HG03571 (cell line): ENCODE measurements around the gene XBP1.
"Not testable (repeated sequence)": the region's sequence is repeated elsewhere in the genome, so short reads cannot be mapped to it uniquely, and the experiment has no call there.

Experiments used
- ATAC-seq: cut with Tn5 transposase; IDR thresholded peaks from one replicate; pipeline ENCODE4 v1.9.1; 2021; ENCODE audit not compliant: unreplicated experiment

The XBP1 gene

GRCh38 chr22:28793976-28794584 lies 6.3 kb downstream of the XBP1 start:
- ATAC-seq: no peak

DNA sequence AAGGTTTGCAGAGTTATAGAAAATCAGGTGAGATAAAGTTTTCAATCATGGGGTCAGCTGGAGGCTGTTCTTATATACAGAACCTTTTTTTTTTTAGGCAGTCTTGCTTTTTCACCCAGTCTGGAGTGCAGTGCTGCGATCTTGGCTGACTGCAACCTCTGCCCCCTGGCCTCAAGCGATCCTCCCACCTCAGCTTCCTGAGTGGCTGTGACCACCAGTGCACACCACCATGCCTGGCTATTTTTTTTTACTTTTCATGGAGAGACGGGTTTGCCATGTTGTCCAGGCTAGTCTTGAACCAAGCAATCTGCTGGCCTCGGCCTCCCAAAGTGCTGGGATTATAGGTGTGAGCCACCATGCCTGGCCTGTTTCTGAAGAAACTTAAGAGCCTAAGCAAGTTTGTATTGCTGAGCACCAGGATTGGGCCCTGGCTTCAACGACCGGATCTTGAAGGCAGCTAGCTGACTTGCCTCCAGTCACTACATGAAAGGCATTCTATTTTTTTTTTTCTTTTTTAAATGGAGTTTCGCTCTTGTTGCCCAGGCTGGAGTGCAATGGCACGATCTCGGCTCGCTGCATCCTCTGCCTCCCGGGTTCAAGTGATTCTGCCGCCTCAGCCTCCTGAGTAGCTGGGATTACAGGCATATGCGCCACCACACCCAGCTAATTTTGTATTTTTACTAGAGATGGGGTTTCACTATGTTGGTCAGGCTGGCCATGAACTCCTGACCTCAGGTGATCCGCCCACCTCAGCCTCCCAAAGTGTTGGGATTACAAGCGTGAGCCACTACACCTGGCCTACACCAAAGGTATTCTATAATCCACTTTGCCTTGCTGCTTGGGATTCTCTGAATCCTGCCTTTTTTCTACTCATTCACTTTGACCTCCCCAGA lies 7.6 kb downstream of the XBP1 start:
- peak; percentile 21 for ATAC-seq

- peak; percentile 59 for ATAC-seq
These were observed 8.4 kb downstream of the XBP1 start for GRCh38 chr22:28791841-28792490.

- ATAC-seq: no peak
These were observed 9.2 kb downstream of the XBP1 start for GRCh38 chr22:28791124-28791523.

DNA sequence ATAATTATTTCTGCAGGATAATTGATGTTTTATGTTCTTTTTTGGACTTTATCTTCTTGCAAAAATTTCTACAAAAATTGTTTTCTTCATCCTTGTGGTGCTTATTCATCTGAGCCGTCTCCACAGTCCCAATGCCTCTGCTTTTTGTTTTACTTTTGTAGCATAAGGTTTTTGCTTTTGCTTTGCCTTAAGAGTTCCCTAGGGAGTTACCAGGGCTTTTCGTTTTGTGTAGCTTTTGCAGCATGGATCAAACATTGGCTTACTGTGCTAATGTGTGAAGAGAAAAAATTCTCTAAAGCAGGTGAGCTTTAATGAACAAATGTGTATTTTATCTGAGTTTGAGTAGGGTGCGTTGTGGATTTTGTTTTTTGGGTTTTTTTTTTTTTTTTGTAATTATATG lies 11.8 kb downstream of the XBP1 start:
- no peak for ATAC-seq

- ATAC-seq: no peak
These were observed 16.3 kb downstream of the XBP1 start for GRCh38 chr22:28783786-28784671.

- no peak for ATAC-seq
These were observed 20.1 kb downstream of the XBP1 start for GRCh38 chr22:28780296-28780695.

- no peak for ATAC-seq
These were observed 20.5 kb downstream of the XBP1 start for GRCh38 chr22:28779833-28780232.

DNA sequence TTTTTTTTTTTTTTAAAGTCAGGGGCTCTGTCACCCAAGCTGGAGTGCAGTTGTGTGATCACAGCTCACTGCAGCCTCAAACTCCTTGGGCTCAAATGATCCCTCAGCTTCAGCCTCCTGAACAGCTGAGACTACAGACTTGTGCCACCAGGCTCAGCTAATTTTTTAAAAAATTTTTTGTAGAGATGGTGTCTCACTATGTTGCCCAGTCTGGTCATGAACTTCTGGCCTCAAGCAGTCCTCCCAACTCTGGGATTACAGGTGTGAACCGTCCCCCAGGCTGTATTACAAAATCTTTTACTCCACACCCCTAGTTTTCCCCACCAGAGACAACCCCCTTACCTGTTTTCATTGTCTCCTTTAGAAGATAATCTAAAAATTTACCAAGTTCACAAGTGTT lies 26.0 kb downstream of the XBP1 start:
- no peak for ATAC-seq

DNA sequence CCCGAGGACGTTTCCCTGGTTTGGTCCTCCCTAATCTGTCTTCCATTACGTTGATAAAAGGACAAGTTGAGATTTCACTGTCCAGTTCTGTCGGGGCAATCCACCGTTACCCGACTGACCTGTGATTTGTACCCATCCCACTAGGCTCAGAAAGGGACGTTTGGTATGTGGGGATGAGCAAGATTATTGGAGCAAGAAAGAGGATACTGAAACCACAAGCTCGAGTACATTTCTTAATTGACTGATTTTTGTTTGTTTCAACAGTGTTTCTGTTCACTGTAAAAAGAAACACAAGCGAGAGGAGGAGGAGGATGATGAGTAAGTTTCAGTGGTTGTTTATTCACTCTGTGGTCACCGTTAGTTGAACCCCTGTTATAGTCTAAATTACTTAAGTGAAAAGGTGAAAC lies 26.9 kb downstream of the XBP1 start:
- peak; percentile 18 for ATAC-seq

GRCh38 chr22:28772633-28773460 lies 27.5 kb downstream of the XBP1 start, which contains the start of gene CCDC117:
CCDC117 (plus strand) TSS chr22:28772695; CDS start chr22:28772850, 155 bp downstream.
- peak; percentile 76 for ATAC-seq

DNA sequence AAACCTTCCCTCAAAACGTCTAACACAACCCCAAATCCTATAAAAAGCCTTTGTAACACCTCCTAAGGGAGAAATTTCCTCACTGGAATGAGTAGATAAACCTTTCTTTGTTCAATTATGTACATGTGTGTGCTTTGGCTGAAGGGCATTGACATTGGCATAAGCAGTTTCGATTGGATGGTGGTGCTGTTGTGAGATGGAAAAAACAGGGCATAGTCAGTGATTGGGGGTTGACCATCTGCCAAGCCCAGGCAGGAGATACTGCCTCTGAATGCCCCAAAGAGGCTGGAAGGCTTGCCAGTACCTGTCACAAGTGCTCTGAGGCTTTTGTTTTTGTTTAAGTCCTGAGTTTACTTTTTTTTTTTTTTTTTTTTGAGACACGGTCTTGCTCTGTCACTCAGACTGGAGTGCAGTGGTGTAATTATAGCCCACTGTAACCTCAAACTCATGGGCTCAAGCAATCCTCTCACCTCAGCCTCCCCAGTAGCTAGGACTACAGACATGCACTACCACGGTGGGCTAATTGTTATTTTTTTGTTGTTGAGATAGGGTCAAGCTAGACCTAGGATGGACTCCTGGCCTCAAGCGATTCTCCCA lies 29.1 kb downstream of the XBP1 start:
- no peak for ATAC-seq

DNA sequence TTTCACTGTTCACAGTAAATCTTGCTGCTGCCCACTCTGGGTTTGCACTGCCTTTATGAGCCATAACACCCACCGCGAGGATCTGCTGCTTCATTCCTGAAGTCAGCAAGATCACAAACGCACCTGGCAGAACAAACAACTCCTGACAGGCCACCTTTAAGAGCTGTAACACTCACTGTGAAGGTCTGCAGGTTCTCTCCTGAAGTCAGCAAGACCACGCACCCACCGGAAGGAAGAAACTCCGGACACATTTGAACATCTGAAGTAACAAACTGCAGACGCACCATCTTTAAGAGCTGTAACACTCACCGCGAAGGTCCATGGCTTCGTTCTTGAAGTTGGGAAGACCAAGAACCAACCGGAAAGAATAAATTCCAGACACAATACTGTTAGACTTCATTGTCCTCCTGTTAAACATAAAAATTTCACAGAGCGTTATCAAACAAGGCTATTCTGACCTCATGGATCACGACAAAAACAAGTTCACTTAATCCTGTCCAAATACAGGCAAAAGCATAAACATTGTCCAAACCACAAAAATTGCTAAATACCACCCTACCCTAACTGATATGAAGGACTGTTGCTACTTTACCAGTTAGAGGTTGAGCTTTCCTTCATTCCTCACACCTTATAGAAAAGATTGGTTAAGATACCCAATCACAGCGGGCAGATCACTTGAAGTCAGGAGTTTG lies 30.8 kb downstream of the XBP1 start:
- ATAC-seq: no peak

GRCh38 chr22:28768701-28769393 lies 31.5 kb downstream of the XBP1 start:
- no peak for ATAC-seq

- ATAC-seq: no peak
These were observed 33.7 kb downstream of the XBP1 start for GRCh38 chr22:28766628-28767027.

- ATAC-seq: not testable (repeated sequence)
These were observed 38.4 kb downstream of the XBP1 start for GRCh38 chr22:28762000-28762399.

GRCh38 chr22:28761449-28761755 lies 39.0 kb downstream of the XBP1 start:
- ATAC-seq: no peak

DNA sequence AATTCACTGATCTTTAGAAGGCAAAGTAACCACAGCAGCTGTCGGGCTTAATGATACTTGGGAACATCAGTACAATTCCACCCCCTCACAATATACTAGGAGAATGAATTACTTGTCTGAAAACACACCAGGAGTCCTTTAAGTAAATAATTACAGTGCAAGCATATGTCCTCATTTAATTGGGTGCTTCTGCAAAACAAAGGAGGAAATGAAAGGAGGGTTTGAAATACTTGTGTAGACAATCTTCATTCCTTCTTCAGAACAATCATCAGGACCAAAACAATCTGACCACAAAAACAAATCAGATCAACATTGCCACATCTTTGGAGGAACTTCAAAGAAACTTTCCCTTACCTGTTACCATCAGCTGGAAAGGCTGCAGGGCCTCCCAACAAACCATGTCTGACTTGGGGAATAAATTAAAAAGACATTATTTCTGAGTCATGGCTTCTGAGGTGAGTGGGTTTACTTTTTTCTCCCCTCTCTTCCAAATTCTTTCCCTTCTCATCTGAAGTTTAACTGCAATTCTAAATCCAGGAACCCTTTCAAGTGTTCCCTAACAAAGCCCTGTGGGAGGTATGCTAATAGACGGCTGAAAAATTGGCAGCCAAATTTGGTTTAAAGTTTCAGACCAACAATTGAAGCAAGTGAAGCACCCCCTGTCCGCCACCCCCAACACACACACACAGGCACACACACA lies 40.4 kb downstream of the XBP1 start:
- ATAC-seq: no peak
